Upper lobe of left lung (tissue), 6 donors: ENCODE results near the gene NSL1. TPM values are rescaled to one million over a fixed set of nuclear protein-coding genes. Genes with fewer than 3 reads are reported as not detected.

Experiments
- ATAC-seq, 2 donors: fragments of 200-7000 bp; cut with Tn5 transposase; one replicate each; pipeline ENCODE4 v1.9.1; 2022; ENCODE audit warnings: mild to moderate bottlenecking in 2 of 2, moderate library complexity in 2 of 2; ENCODE audit not compliant: low FRiP score in 2 of 2
- DNase-seq, 2 donors: peaks; one replicate each; pipeline ENCODE4 v3.0.0-alpha.2; 2019 to 2020
- H3K27ac ChIP-seq, 4 donors: fragments of 200-600 bp; sonication (generic); one replicate each; pipeline ENCODE4 v1.5.1; 2016 to 2019
- H3K27me3 ChIP-seq, 4 donors: fragments of 200-600 bp; sonication (generic); one replicate each; pipeline ENCODE4 v1.5.1; 2017 to 2019
- H3K36me3 ChIP-seq, 4 donors: fragments of 200-600 bp; sonication (generic); one replicate each; pipeline ENCODE4 v1.5.1; 2016 to 2019
- H3K4me1 ChIP-seq, 4 donors: fragments of 200-600 bp; sonication (generic); one replicate each; pipeline ENCODE4 v1.5.1; 2018 to 2019
- H3K4me3 ChIP-seq, 4 donors: fragments of 200-600 bp; sonication (generic); one replicate each; pipeline ENCODE4 v1.5.1; 2017 to 2019; ENCODE audit warnings: mild to moderate bottlenecking in 2 of 4, moderate library complexity in 1 of 4
- H3K9me3 ChIP-seq, 4 donors: fragments of 200-600 bp; sonication (generic); one replicate each; pipeline ENCODE4 v1.5.1; 2018 to 2019
- EP300 ChIP-seq, 4 donors: sonication (generic); formaldehyde crosslinking; IDR thresholded peaks; one replicate each; pipeline ENCODE4 v1.5.1; 2017; ENCODE audit warnings: antibody characterized with exemption in 4 of 4, control low read depth in 2 of 4
- POLR2A ChIP-seq, 4 donors: fragments of 450-650 bp; IDR thresholded peaks; one replicate each; pipeline ENCODE4 v1.5.1; 2016 to 2017; ENCODE audit warnings: antibody characterized with exemption in 4 of 4, mild to moderate bottlenecking in 2 of 4
- POLR2AphosphoS5 ChIP-seq, 2 donors: sonication (generic); formaldehyde crosslinking; IDR thresholded peaks; one replicate each; pipeline ENCODE4 v1.5.1; 2017; ENCODE audit warnings: antibody characterized with exemption in 2 of 2
- WGBS, 2 donors: methylation state at CpG; one replicate each; pipeline ENCODE4 v1.1.5; 2017 to 2018; 5-methylcytosine and 5-hydroxymethylcytosine counted together
- total RNA-seq, 6 donors: library from RNA; depleted of rRNA in 4 of 6; stranded (reverse); fragments of >200 nt in 4 of 6; gene quantifications; one replicate each; pipeline versions ENCODE4 v1.1.0 to v1.2.1, GENCODE V29; 2016 to 2021
- TF ChIP-seq, protein P1 (sequence below), 6 experiments: fragments of 450-650 bp in 4 of 6; fragments of 200-600 bp in 2 of 6; sonication (generic) in 2 of 6; IDR thresholded peaks; one replicate each; pipeline ENCODE4 v1.5.1; 2016 to 2019; ENCODE audit warnings: antibody characterized with exemption in 6 of 6
- donor health status: DM: no; HTN: no; CAD: no; lungs with moderate emphysema.
- donor health status: DM: no; HTN: yes; CAD: no; lungs with severe emphysema.

NSL1 gene
- total RNA-seq, 6 donors from 2014 or later, result 26.5 to 44.5 (median 34.1) TPM

GRCh38 chr1:212792396-212792908 lies 875 bp upstream of the NSL1 start:
- no peak for TF ChIP-seq EP300 (IDR thresholded peaks at IDR 0.05)
- TF ChIP-seq, protein P1, sequence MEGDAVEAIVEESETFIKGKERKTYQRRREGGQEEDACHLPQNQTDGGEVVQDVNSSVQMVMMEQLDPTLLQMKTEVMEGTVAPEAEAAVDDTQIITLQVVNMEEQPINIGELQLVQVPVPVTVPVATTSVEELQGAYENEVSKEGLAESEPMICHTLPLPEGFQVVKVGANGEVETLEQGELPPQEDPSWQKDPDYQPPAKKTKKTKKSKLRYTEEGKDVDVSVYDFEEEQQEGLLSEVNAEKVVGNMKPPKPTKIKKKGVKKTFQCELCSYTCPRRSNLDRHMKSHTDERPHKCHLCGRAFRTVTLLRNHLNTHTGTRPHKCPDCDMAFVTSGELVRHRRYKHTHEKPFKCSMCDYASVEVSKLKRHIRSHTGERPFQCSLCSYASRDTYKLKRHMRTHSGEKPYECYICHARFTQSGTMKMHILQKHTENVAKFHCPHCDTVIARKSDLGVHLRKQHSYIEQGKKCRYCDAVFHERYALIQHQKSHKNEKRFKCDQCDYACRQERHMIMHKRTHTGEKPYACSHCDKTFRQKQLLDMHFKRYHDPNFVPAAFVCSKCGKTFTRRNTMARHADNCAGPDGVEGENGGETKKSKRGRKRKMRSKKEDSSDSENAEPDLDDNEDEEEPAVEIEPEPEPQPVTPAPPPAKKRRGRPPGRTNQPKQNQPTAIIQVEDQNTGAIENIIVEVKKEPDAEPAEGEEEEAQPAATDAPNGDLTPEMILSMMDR (IDR thresholded peaks at IDR 0.05), result no peak
- no peak for TF ChIP-seq POLR2A (IDR thresholded peaks at IDR 0.05)
- TF ChIP-seq POLR2AphosphoS5 (IDR thresholded peaks at IDR 0.05), result no peak
- DNase-seq (no peak), ATAC-seq (no peak)
- peaks cover 18 to 37% (median 25%) of the 10 kb centered on the region in 4 donors for H3K4me1 ChIP-seq
- H3K9me3 ChIP-seq, result peaks cover 0 to 4% (median 0%) of the 10 kb centered on the region in 4 donors
- peaks cover 0 to 10% (median 5%) of the 10 kb centered on the region in 4 donors for H3K36me3 ChIP-seq
- H3K27ac ChIP-seq, result peak overlapping the region; percentile 88 to 97 (median 92)
- H3K27me3 ChIP-seq, result no peaks in the 10 kb centered on the region
- WGBS, 2 donors, result 22% methylated on average over 16 of the region's 16 CpGs
- peak overlapping the region; percentile 52 to 97 (median 78) for H3K4me3 ChIP-seq

GRCh38 chr1:212791261-212791675 lies 309 bp downstream of the NSL1 start:
- WGBS, 2 donors, result 1% methylated on average over 5 to 22 of the region's 22 CpGs
- Histone ChIP-seq H3K4me1 (peaks cover 18 to 37% (median 25%) of the 10 kb centered on the region in 4 donors), H3K9me3 (peaks cover 0 to 4% (median 0%) of the 10 kb centered on the region in 4 donors), H3K36me3 (peaks cover 2 to 10% (median 6%) of the 10 kb centered on the region in 4 donors), H3K27me3 (no peaks in the 10 kb centered on the region), H3K27ac (peak overlapping the region; percentile 88 to 97 (median 92)), H3K4me3 (peak overlapping the region; percentile 52 to 97 (median 78))
- no peak for DNase-seq
- ATAC-seq, result peak; percentile 80 to 83
- TF ChIP-seq EP300 (IDR thresholded peaks at IDR 0.05), result no peak
- TF ChIP-seq, protein P1 (IDR thresholded peaks at IDR 0.05), result no peak
- no peak for TF ChIP-seq POLR2A (IDR thresholded peaks at IDR 0.05)
- TF ChIP-seq POLR2AphosphoS5 (IDR thresholded peaks at IDR 0.05), result no peak

DNA sequence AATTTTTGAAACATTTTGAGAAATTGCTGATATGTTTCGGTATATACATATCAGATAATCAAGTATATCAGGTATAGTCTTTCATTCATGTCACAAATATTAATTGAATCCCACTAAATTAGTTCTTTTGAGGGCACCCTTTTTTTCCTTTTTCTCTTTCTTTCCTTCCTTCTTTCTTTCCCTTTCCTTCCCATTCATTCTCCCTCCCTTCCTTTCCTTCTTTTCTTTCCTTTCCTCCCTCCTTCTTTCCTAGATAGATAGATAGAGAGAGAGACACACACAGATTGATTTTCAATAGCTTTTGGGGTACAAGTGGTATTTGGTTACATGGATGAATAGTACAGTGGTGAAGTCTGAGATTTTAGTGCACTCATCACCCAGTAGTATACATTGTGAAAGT lies 5.7 kb downstream of the NSL1 start:
- Histone ChIP-seq H3K36me3 (peaks cover 2 to 61% (median 22%) of the 10 kb centered on the region in 4 donors), H3K4me3 (no peak overlapping the region), H3K27me3 (no peaks in the 10 kb centered on the region), H3K27ac (no peak overlapping the region), H3K9me3 (no peaks in the 10 kb centered on the region), H3K4me1 (peaks cover 11 to 28% (median 19%) of the 10 kb centered on the region in 4 donors)
- ATAC-seq, result no peak
- WGBS, 2 donors, result 97 to 100% methylated on average over 1 of the region's 1 CpG
- no peak for TF ChIP-seq POLR2A (IDR thresholded peaks at IDR 0.05)
- TF ChIP-seq EP300 (IDR thresholded peaks at IDR 0.05), result no peak
- TF ChIP-seq, protein P1 (IDR thresholded peaks at IDR 0.05), result no peak
- no peak for TF ChIP-seq POLR2AphosphoS5 (IDR thresholded peaks at IDR 0.05)
- no peak for DNase-seq

GRCh38 chr1:212783976-212784375 lies 7.6 kb downstream of the NSL1 start:
- Histone ChIP-seq H3K4me1 (peaks cover 0 to 10% (median under 1%) of the 10 kb centered on the region in 4 donors), H3K27me3 (no peaks in the 10 kb centered on the region), H3K36me3 (peaks cover 2 to 64% (median 24%) of the 10 kb centered on the region in 4 donors), H3K4me3 (no peak overlapping the region), H3K9me3 (no peaks in the 10 kb centered on the region), H3K27ac (no peak overlapping the region)
- TF ChIP-seq POLR2AphosphoS5 (IDR thresholded peaks at IDR 0.05) (no peak), EP300 (IDR thresholded peaks at IDR 0.05) (no peak), POLR2A (IDR thresholded peaks at IDR 0.05) (no peak)
- TF ChIP-seq, protein P1 (IDR thresholded peaks at IDR 0.05), result no peak
- 70 to 81% methylated on average over 1 of the region's 1 CpG for WGBS, 2 donors
- ATAC-seq (no peak), DNase-seq (no peak)
